Brain microvascular endothelial cell (primary cell): ENCODE results near the gene PSMD11.

Experiments
- DNase-seq: peaks from one replicate; pipeline ENCODE4 v3.0.0-alpha.2; 2020
- H3K27ac ChIP-seq: fragments of 250-450 bp; sonication (Bioruptor Pico); 2 replicates; pipeline ENCODE4 v1.5.1; 2020; ENCODE audit warnings: mild to moderate bottlenecking, moderate library complexity
- H3K27me3 ChIP-seq: fragments of 250-450 bp; sonication (Bioruptor Pico); replicated peaks from 2 replicates; pipeline ENCODE4 v1.5.1; 2020; ENCODE audit warnings: mild to moderate bottlenecking
- H3K36me3 ChIP-seq: fragments of 250-450 bp; sonication (Bioruptor Pico); replicated peaks from 2 replicates; pipeline ENCODE4 v1.5.1; 2020; ENCODE audit warnings: mild to moderate bottlenecking
- H3K4me3 ChIP-seq: 2 replicates; pipeline ENCODE4 v1.5.1; 2011; ENCODE audit warnings: low read depth, mild to moderate bottlenecking, control low read depth, low read length, moderate library complexity
- CTCF ChIP-seq: IDR thresholded peaks from 2 replicates; pipeline ENCODE4 v1.5.1; 2011; ENCODE audit warnings: low read depth, mild to moderate bottlenecking, moderate library complexity, low read length, control low read depth, inconsistent platforms; ENCODE audit errors: missing control alignments
- in situ Hi-C: cut with HindIII; loops from 2 replicates; pipeline ENCODE4 v1.10.0; 2017; ENCODE audit warnings: low sequenced_read_pairs, low pct_ligation_motif_present

PSMD11 gene

DNA sequence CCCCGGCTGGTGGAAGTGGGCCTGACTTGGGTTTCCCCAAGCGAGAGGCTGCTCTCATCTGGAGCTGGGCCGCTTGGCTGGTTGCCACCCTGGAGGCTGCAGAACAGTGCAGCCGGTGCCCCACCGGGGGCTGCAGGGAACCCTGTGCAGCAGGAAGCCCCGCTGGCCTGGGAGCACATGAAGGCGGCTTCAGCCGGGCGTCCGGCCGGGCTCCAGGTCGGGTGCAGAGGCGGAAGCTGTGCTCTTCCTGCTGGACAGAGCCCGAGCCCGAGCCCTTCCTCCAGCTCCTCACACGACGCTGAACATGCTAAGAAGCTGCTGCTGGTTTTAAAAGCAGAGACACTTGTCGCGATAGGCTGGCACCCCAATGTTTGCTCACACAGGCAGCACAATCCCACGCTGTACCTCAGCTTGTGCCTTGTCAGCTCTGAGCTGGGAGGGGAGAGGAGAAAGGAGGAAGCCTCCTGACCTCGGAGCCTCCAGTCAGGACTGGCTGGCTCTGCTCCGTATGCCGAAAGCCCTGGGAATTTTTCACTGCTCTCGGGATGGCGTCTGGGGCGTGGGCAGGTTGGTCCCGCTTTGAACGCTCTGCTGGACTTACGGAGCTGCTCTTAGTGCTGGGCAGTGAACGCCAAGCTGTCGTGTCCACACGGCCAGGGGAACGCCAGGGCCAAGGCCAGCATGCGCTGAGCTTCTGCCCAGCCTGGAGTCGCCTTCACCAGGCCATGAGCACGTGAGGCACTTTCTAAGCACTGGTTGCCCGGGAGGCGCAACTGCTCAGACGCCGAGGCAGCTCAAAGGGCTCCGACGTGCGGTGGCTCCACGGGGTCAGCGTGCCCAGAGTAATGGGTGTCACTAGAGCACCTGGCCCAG lies 51.3 kb downstream of the PSMD11 start:
- TF ChIP-seq CTCF = no peak
- in situ Hi-C loops = no loop called here
- no peaks in the 10 kb centered on the region for H3K27me3 ChIP-seq
- no peak overlapping the region for H3K27ac ChIP-seq
- no peak overlapping the region for H3K4me3 ChIP-seq
- no peak for DNase-seq
- H3K36me3 ChIP-seq = no peaks in the 10 kb centered on the region

DNA sequence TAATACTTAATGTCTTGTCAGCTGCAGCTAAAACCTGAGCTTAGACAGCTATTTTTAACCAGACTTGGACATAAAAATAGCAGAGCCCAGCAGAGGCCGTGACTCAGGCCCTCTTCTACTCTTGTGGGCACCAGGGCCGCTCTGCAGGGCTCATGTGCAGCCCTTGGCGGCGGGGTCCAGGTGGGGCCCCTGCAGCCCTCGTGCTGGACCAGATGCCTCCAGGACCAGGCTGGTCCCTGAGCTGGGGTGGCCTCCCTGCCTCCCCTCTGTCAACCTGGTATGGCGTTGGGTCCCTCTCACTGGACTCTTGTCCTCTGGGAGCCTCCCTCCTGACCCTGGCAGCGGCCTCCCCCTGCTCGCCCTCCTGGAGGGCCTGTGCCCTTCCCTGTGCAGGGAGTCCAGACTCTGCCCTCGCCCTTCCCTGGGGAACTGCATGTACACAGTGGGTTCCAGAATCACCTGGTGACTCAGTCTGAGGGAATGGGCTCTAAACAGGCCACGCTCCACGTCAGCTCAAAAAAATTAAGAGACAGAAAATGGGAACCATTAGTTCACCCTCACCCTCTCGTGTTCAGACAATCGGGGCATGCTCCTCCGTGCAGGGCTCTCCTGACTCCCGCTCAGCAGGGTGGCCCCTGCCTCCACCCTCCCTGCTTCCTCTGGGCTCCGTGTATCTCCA lies 52.2 kb downstream of the PSMD11 start:
- in situ Hi-C loops = no loop called here

GRCh38 chr17:32497431-32498205 lies 53.3 kb downstream of the PSMD11 start:
- Histone ChIP-seq H3K27ac (no peak overlapping the region), H3K36me3 (no peaks in the 10 kb centered on the region), H3K4me3 (no peak overlapping the region), H3K27me3 (no peaks in the 10 kb centered on the region)
- peak; percentile 53 for TF ChIP-seq CTCF
- no peak for DNase-seq
- in situ Hi-C loops = no loop called here

More for the DNA sequence above, 52.2 kb downstream of the PSMD11 start:
- H3K4me3 ChIP-seq = no peak overlapping the region
- H3K27ac ChIP-seq = peak overlapping the region; percentile 37
- DNase-seq = peak; percentile 75
- no peaks in the 10 kb centered on the region for H3K36me3 ChIP-seq
- H3K27me3 ChIP-seq = no peaks in the 10 kb centered on the region
- TF ChIP-seq CTCF = no peak

GRCh38 chr17:32498391-32498790 lies 54.1 kb downstream of the PSMD11 start:
- H3K27ac ChIP-seq = no peak overlapping the region
- no peak overlapping the region for H3K4me3 ChIP-seq
- DNase-seq = no peak
- no peaks in the 10 kb centered on the region for H3K36me3 ChIP-seq
- in situ Hi-C loops = no loop called here
- H3K27me3 ChIP-seq = no peaks in the 10 kb centered on the region
- no peak for TF ChIP-seq CTCF

DNA sequence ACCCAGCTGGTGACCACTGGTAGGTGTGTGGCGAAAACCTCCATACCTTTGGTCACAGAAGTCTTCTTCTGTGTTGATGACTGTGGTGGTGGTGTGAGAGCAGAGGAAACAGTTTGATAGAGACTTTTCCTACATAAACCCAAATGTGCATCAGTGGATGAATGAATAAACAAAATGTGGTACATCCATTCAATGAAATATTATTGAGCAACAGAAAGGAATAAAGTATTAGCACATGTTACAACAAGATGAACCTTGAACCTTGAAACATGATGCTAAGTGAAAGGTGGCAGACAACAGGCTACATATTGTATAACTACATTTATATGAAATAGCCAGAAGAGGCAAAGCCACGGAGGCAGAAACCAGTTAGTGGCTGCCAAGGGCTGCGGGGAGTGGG lies 57.7 kb downstream of the PSMD11 start:
- no peaks in the 10 kb centered on the region for H3K27me3 ChIP-seq
- in situ Hi-C loops = no loop called here
- H3K4me3 ChIP-seq = no peak overlapping the region

More for the DNA sequence above, 57.7 kb downstream of the PSMD11 start:
- Histone ChIP-seq H3K36me3 (no peaks in the 10 kb centered on the region), H3K27ac (no peak overlapping the region)
- DNase-seq = no peak
- no peak for TF ChIP-seq CTCF
